Liver (tissue), 9 donors: Measurements from ENCODE around the gene PPM1A. TPM values are rescaled to one million over a fixed set of nuclear protein-coding genes. Genes with fewer than 3 reads are reported as not detected.

Experiments
- DNase-seq: peaks from one replicate; pipeline ENCODE4 v3.0.0-alpha.2; 2017; ENCODE audit warnings: low spot score
- H3K27ac ChIP-seq, 2 donors: one replicate each; pipeline ENCODE4 v1.7.0; 2013; ENCODE audit warnings: inconsistent platforms in 2 of 2, low read length in 2 of 2, control low read depth in 1 of 2, low read depth in 1 of 2, mild to moderate bottlenecking in 1 of 2
- H3K27me3 ChIP-seq, 4 donors: one replicate each; pipeline versions ENCODE4 v1.6.1 to v1.7.0; 2013; ENCODE audit warnings: low read length in 3 of 4, inconsistent platforms in 1 of 4, mild to moderate bottlenecking in 1 of 4, moderate library complexity in 1 of 4; ENCODE audit not compliant: control insufficient read depth in 4 of 4, insufficient read depth in 4 of 4
- H3K36me3 ChIP-seq, 4 donors: one replicate each; pipeline versions ENCODE4 v1.6.1 to v1.7.0; 2013; ENCODE audit warnings: low read length in 3 of 4, mild to moderate bottlenecking in 3 of 4, low read depth in 1 of 4, moderate library complexity in 1 of 4; ENCODE audit not compliant: control insufficient read depth in 4 of 4, insufficient read depth in 3 of 4
- H3K4me1 ChIP-seq, 4 donors: one replicate each; pipeline versions ENCODE4 v1.6.1 to v1.7.0; 2013; ENCODE audit warnings: low read length in 3 of 4, mild to moderate bottlenecking in 3 of 4, moderate library complexity in 1 of 4; ENCODE audit not compliant: control insufficient read depth in 4 of 4, insufficient read depth in 4 of 4
- H3K4me3 ChIP-seq, 3 donors: one replicate each; pipeline versions ENCODE4 v1.6.1 to v1.7.0; 2013; ENCODE audit warnings: low read length in 3 of 3, control low read depth in 1 of 3, low read depth in 1 of 3, mild to moderate bottlenecking in 1 of 3
- H3K9ac ChIP-seq, 2 donors: one replicate each; pipeline ENCODE4 v1.7.0; 2013; ENCODE audit warnings: low read length in 2 of 2, mild to moderate bottlenecking in 2 of 2, moderate library complexity in 2 of 2, control low read depth in 1 of 2, low read depth in 1 of 2
- H3K9me3 ChIP-seq, 4 donors: one replicate each; pipeline versions ENCODE4 v1.6.1 to v1.7.0; 2013; ENCODE audit warnings: low read length in 3 of 4; ENCODE audit not compliant: control insufficient read depth in 4 of 4
- ATF3 ChIP-seq: IDR thresholded peaks from 2 replicates; pipeline ENCODE4 v1.6.1; 2016; ENCODE audit warnings: antibody characterized with exemption
- CTCF ChIP-seq: fragments of 150-350 bp; IDR thresholded peaks from 2 replicates; pipeline ENCODE4 v1.5.1; 2017; ENCODE audit warnings: improper control_type of control experiment, low read depth, low read length; ENCODE audit not compliant: missing input control
- EGR1 ChIP-seq, 2 donors: IDR thresholded peaks; 2 replicates each; pipeline ENCODE4 v1.6.1; 2016 to 2018; ENCODE audit warnings: antibody characterized with exemption in 2 of 2, low read depth in 2 of 2
- FOXA1 ChIP-seq: IDR thresholded peaks from 2 replicates; pipeline ENCODE4 v1.6.1; 2016; ENCODE audit warnings: antibody characterized with exemption
- FOXA2 ChIP-seq: IDR thresholded peaks from 2 replicates; pipeline ENCODE4 v1.6.1; 2016; ENCODE audit warnings: antibody characterized with exemption
- GABPA ChIP-seq, 2 donors: IDR thresholded peaks in 1 of 2; conservative IDR thresholded peaks in 1 of 2; 2 replicates each; pipeline ENCODE4 v1.6.1; 2016; ENCODE audit warnings: antibody characterized with exemption in 2 of 2, mild to moderate bottlenecking in 1 of 2, moderate library complexity in 1 of 2
- HNF4A ChIP-seq, 2 donors: conservative IDR thresholded peaks; 2 replicates each; pipeline ENCODE4 v1.6.1; 2016; ENCODE audit warnings: antibody characterized with exemption in 2 of 2, mild to moderate bottlenecking in 2 of 2
- HNF4G ChIP-seq: IDR thresholded peaks from 2 replicates; pipeline ENCODE4 v1.6.1; 2016; ENCODE audit warnings: antibody characterized with exemption
- JUND ChIP-seq, 2 donors: IDR thresholded peaks; 2 replicates each; pipeline ENCODE4 v1.6.1; 2016; ENCODE audit warnings: antibody characterized with exemption in 2 of 2
- MAX ChIP-seq: IDR thresholded peaks from 2 replicates; pipeline ENCODE4 v1.6.1; 2016; ENCODE audit warnings: antibody characterized with exemption
- NR2F2 ChIP-seq: IDR thresholded peaks from 2 replicates; pipeline ENCODE4 v1.6.1; 2016; ENCODE audit warnings: antibody characterized with exemption
- RAD21 ChIP-seq, 2 donors: IDR thresholded peaks; 2 replicates each; pipeline ENCODE4 v1.6.1; 2016; ENCODE audit warnings: antibody characterized with exemption in 2 of 2, mild to moderate bottlenecking in 2 of 2
- REST ChIP-seq: IDR thresholded peaks from 2 replicates; pipeline ENCODE4 v1.6.1; 2016; ENCODE audit warnings: antibody characterized with exemption, mild to moderate bottlenecking
- RXRA ChIP-seq, 2 donors: IDR thresholded peaks; 2 replicates each; pipeline ENCODE4 v1.6.1; 2017 to 2018; ENCODE audit warnings: antibody characterized with exemption in 2 of 2, mild to moderate bottlenecking in 1 of 2
- SP1 ChIP-seq: IDR thresholded peaks from 2 replicates; pipeline ENCODE4 v1.6.1; 2018; ENCODE audit warnings: antibody characterized with exemption, mild to moderate bottlenecking
- TAF1 ChIP-seq: conservative IDR thresholded peaks from 2 replicates; pipeline ENCODE4 v1.6.1; 2016; ENCODE audit warnings: antibody characterized with exemption, mild to moderate bottlenecking
- YY1 ChIP-seq: IDR thresholded peaks from 2 replicates; pipeline ENCODE4 v1.6.1; 2016; ENCODE audit warnings: antibody characterized with exemption, mild to moderate bottlenecking
- ZBTB33 ChIP-seq: IDR thresholded peaks from 2 replicates; pipeline ENCODE4 v1.6.1; 2016; ENCODE audit warnings: antibody characterized with exemption
- WGBS: extraction: QIAGEN DNeasy Blood & Tissue Kit; methylation state at CpG from one replicate; pipeline ENCODE4 v1.1.7; 2013; 5-methylcytosine and 5-hydroxymethylcytosine counted together
- polyA plus RNA-seq, 2 donors: library from polyadenylated mRNA; stranded (reverse) in 1 of 2; unstranded in 1 of 2; fragments of 200-250 nt in 1 of 2; fragments of >200 nt in 1 of 2; fragmentation: Nextera tagmentation in 1 of 2; extraction: Ambion mirVana in 1 of 2; gene quantifications; one replicate each; pipeline versions ENCODE4 v1.2.1 to v1.2.3, GENCODE V29; 2013 to 2015
- total RNA-seq, 2 donors: library from RNA; depleted of rRNA; stranded (reverse); fragments of >200 nt; gene quantifications; one replicate each; pipeline ENCODE4 v1.2.3, GENCODE V29; 2014
- donor health status: healthy.
- donor health status: healthy.
- donor health status: healthy.
- donor health status: healthy.
- donor health status: healthy.

PPM1A gene
- total and polyA plus RNA-seq, 4 donors, result 23.0 to 43.2 (median 29.5) TPM

- Histone ChIP-seq H3K27me3 (no peaks in the 10 kb centered on the region), H3K9ac (no peak overlapping the region), H3K4me3 (no peak overlapping the region), H3K27ac (no peak overlapping the region), H3K9me3 (no peaks in the 10 kb centered on the region), H3K36me3 (no peaks in the 10 kb centered on the region), H3K4me1 (no peaks in the 10 kb centered on the region)
- no peak for TF ChIP-seq ATF3
- no peak for TF ChIP-seq MAX
- no peak for TF ChIP-seq REST
- no peak for TF ChIP-seq FOXA1
- WGBS, result 82% methylated on average over 8 of the region's 8 CpGs
- DNase-seq, result no peak
These were observed 66.4 kb downstream of the PPM1A start for GRCh38 chr14:60315196-60315990.

GRCh38 chr14:60317609-60318008 lies 68.6 kb downstream of the PPM1A start:
- Histone ChIP-seq H3K27ac (no peak overlapping the region), H3K4me3 (no peak overlapping the region), H3K36me3 (no peaks in the 10 kb centered on the region), H3K9me3 (no peaks in the 10 kb centered on the region), H3K4me1 (no peaks in the 10 kb centered on the region), H3K9ac (no peak overlapping the region), H3K27me3 (no peaks in the 10 kb centered on the region)
- no peak for TF ChIP-seq FOXA2
- no peak for TF ChIP-seq TAF1
- TF ChIP-seq MAX, result no peak
- TF ChIP-seq HNF4G, result no peak
- no peak for TF ChIP-seq JUND (IDR thresholded peaks at IDR 0.05)
- no peak for TF ChIP-seq YY1
- no peak for TF ChIP-seq REST
- no peak for TF ChIP-seq EGR1 (IDR thresholded peaks at IDR 0.05; ENCODE audit: low read depth in 2 of 2)
- no peak for TF ChIP-seq RXRA (IDR thresholded peaks at IDR 0.05)
- no peak for TF ChIP-seq CTCF
- no peak for TF ChIP-seq NR2F2
- TF ChIP-seq HNF4A (conservative IDR thresholded peaks at IDR 0.05), result no peak
- TF ChIP-seq FOXA1, result no peak
- no peak for TF ChIP-seq ZBTB33
- TF ChIP-seq GABPA (IDR thresholded peaks at IDR 0.05 in 1 of 2, conservative IDR thresholded peaks at IDR 0.05 in 1 of 2), result no peak
- TF ChIP-seq ATF3, result no peak
- no peak for TF ChIP-seq RAD21 (IDR thresholded peaks at IDR 0.05)
- TF ChIP-seq SP1, result no peak
- DNase-seq, result no peak
- 74% methylated on average over 4 of the region's 4 CpGs for WGBS
